Uterus (tissue), 2 donors: ENCODE data around the gene HNRNPM.

ENCODE experiments used
- CTCF ChIP-seq, 4 experiments: fragments of 200-600 bp in 2 of 4; fragments of 450-650 bp in 2 of 4; sonication (generic) in 2 of 4; IDR thresholded peaks; one replicate each; pipeline ENCODE4 v1.5.1; 2016 to 2019; ENCODE audit warnings: antibody characterized with exemption in 4 of 4, mild to moderate bottlenecking in 2 of 4, moderate library complexity in 1 of 4
- POLR2A ChIP-seq, 2 donors: fragments of 450-650 bp; IDR thresholded peaks; one replicate each; pipeline ENCODE4 v1.6.1; 2016; ENCODE audit warnings: antibody characterized with exemption in 2 of 2, mild to moderate bottlenecking in 1 of 2, moderate library complexity in 1 of 2

- TF ChIP-seq CTCF (IDR thresholded peaks at IDR 0.05) = no peak
- TF ChIP-seq POLR2A (IDR thresholded peaks at IDR 0.05) = no peak
Observed at GRCh38 chr19:8486661-8487136, 41.9 kb downstream of the HNRNPM start.
